Fibroblast of villous mesenchyme (primary cell): Measurements from ENCODE around the gene ECT2L. TPM values are rescaled to one million over a fixed set of nuclear protein-coding genes. Genes with fewer than 3 reads are reported as not detected.

Experiments used
- DNase-seq: peaks from one replicate; pipeline ENCODE4 v3.0.0-alpha.2; 2010; ENCODE audit warnings: low read depth
- H3K4me3 ChIP-seq: 2 replicates; pipeline ENCODE4 v1.5.1; 2011; ENCODE audit warnings: low read depth, mild to moderate bottlenecking, low read length
- CTCF ChIP-seq: IDR thresholded peaks from 2 replicates; pipeline ENCODE4 v1.5.1; 2012; ENCODE audit warnings: low read depth, mild to moderate bottlenecking, low read length; ENCODE audit not compliant: insufficient read depth
- total RNA-seq: library from RNA; depleted of rRNA; stranded (reverse); fragments of >200 nt; gene quantifications from 2 replicates; pipeline ENCODE4 v1.2.3, GENCODE V29; 2012

ECT2L gene
- total RNA-seq, 1 donor = not detected

GRCh38 chr6:138953451-138953850 is 157.6 kb downstream of the ECT2L start:
- DNase-seq = no peak
- no peak overlapping the region for H3K4me3 ChIP-seq
- TF ChIP-seq CTCF = no peak

Other genes starting within 250 kb of the ECT2L start
- 10.3 and 13.4 TPM in 2 replicates for gene CCDC28A, start 22.3 kb upstream of the ECT2L start, total RNA-seq
- 27.4 and 43.2 TPM in 2 replicates for gene REPS1, start 192.2 kb downstream of the ECT2L start, total RNA-seq
- gene ABRACL, start 232.7 kb downstream of the ECT2L start, total RNA-seq = 35.4 and 54.4 TPM in 2 replicates